Keratinocyte (primary cell): ENCODE data around the gene CDC34. TPM values are rescaled to one million over a fixed set of nuclear protein-coding genes. Genes with fewer than 3 reads are reported as not detected.

Source experiments
- DNase-seq: peaks from one replicate; pipeline ENCODE4 v3.0.0-alpha.2; 2011; ENCODE audit warnings: low read depth, missing footprints, low spot score
- FAIRE-seq: peaks from 2 replicates; lab custom pipeline; 2011; peaks lifted over from hg19 to GRCh38; lab: Jason Lieb, UNC
- H2AFZ ChIP-seq: 2 replicates; pipeline ENCODE4 v1.6.0; 2012; ENCODE audit warnings: low read length, control low read depth, inconsistent platforms; ENCODE audit not compliant: control insufficient read depth
- H3K27ac ChIP-seq: 2 replicates; pipeline ENCODE4 v1.5.1; 2011; ENCODE audit warnings: low read length; ENCODE audit not compliant: control insufficient read depth, insufficient read depth
- H3K27me3 ChIP-seq: 3 replicates; pipeline ENCODE4 v1.6.0; 2011; ENCODE audit warnings: low read length; ENCODE audit not compliant: control insufficient read depth, insufficient read depth; ENCODE audit errors: extremely low read depth
- H3K36me3 ChIP-seq, 2 experiments: 2 replicates in 1 of 2; 3 replicates in 1 of 2; pipeline ENCODE4 v1.5.1; 2011; ENCODE audit warnings: low read length in 2 of 2, mild to moderate bottlenecking in 1 of 2; ENCODE audit not compliant: control insufficient read depth in 2 of 2, insufficient read depth in 2 of 2; ENCODE audit errors: extremely low read depth in 1 of 2
- H3K4me1 ChIP-seq: 3 replicates; pipeline ENCODE4 v1.5.1; 2011; ENCODE audit warnings: low read length; ENCODE audit not compliant: control insufficient read depth, insufficient read depth; ENCODE audit errors: extremely low read depth
- H3K4me2 ChIP-seq: 3 replicates; pipeline ENCODE4 v1.6.0; 2011; ENCODE audit warnings: low read depth, low read length; ENCODE audit not compliant: control insufficient read depth, insufficient read depth; ENCODE audit errors: extremely low read depth
- H3K4me3 ChIP-seq, 3 experiments: fragments of 200-600 bp in 1 of 3; sonication (generic) in 1 of 3; 2 replicates in 2 of 3; 3 replicates in 1 of 3; pipeline ENCODE4 v1.5.1; 2011 to 2016; ENCODE audit warnings: low read length in 3 of 3, mild to moderate bottlenecking in 3 of 3, control low read depth in 2 of 3, inconsistent platforms in 1 of 3, low read depth in 1 of 3, mixed read lengths in 1 of 3, mixed run types in 1 of 3, moderate library complexity in 1 of 3; ENCODE audit not compliant: control insufficient read depth in 2 of 3, insufficient read depth in 2 of 3; ENCODE audit errors: extremely low read depth in 1 of 3
- H3K79me2 ChIP-seq: 2 replicates; pipeline ENCODE4 v1.6.0; 2012; ENCODE audit warnings: low read length; ENCODE audit not compliant: control insufficient read depth, insufficient read depth
- H3K9ac ChIP-seq: 3 replicates; pipeline ENCODE4 v1.6.0; 2011; ENCODE audit warnings: low read length; ENCODE audit not compliant: control insufficient read depth, insufficient read depth; ENCODE audit errors: extremely low read depth
- H3K9me1 ChIP-seq: 3 replicates; pipeline ENCODE4 v1.6.0; 2011; ENCODE audit warnings: low read length; ENCODE audit not compliant: control insufficient read depth, insufficient read depth; ENCODE audit errors: extremely low read depth
- H3K9me3 ChIP-seq: 2 replicates; pipeline ENCODE4 v1.5.1; 2012; ENCODE audit warnings: low read depth, low read length; ENCODE audit not compliant: control insufficient read depth
- H4K20me1 ChIP-seq: 3 replicates; pipeline ENCODE4 v1.6.0; 2011; ENCODE audit warnings: low read length; ENCODE audit not compliant: control insufficient read depth, insufficient read depth; ENCODE audit errors: extremely low read depth
- CTCF ChIP-seq, 3 experiments: IDR thresholded peaks in 1 of 3; conservative IDR thresholded peaks in 1 of 3; optimal IDR thresholded peaks in 1 of 3; 2 replicates in 2 of 3; 3 replicates in 1 of 3; pipeline versions ENCODE3 to v1.5.1; 2011; ENCODE audit warnings: low read length in 3 of 3, mild to moderate bottlenecking in 3 of 3, moderate library complexity in 2 of 3, control low read depth in 1 of 3, inconsistent platforms in 1 of 3; ENCODE audit not compliant: insufficient read depth in 2 of 3; ENCODE audit errors: extremely low read depth in 1 of 3
- EZH2 ChIP-seq: IDR thresholded peaks from one replicate; pipeline ENCODE4 v1.6.1; 2012; ENCODE audit warnings: inconsistent platforms, mild to moderate bottlenecking, low read length, moderate library complexity
- dilution Hi-C: fragments of 300-500 bp; cut with MboI; formaldehyde crosslinking; loops from one replicate; pipeline ENCODE4 v1.7.0; 2020; ENCODE audit warnings: low sequenced_read_pairs; ENCODE audit not compliant: extremely low pct_ligation_motif_present
- polyA plus RNA-seq, 5 experiments: library from polyadenylated mRNA; depleted of rRNA in 3 of 5; stranded (reverse) in 3 of 5; stranded (forward) in 1 of 5; unstranded in 1 of 5; fragments of >200 nt; gene quantifications; 1 replicate in 1 of 5; 2 replicates in 3 of 5; 3 replicates in 1 of 5; pipeline versions ENCODE4 v1.2.1 to v1.2.3, GENCODE V29; 2011 to 2012; ENCODE audit warnings: missing spikeins in 2 of 5, low read depth in 1 of 5, low replicate concordance in 1 of 5

CDC34 gene
- polyA plus RNA-seq, 1 donor (not counting 4 experiments of a cell fraction or from before 2014, with no cell fraction given), result 47.5 TPM

DNA sequence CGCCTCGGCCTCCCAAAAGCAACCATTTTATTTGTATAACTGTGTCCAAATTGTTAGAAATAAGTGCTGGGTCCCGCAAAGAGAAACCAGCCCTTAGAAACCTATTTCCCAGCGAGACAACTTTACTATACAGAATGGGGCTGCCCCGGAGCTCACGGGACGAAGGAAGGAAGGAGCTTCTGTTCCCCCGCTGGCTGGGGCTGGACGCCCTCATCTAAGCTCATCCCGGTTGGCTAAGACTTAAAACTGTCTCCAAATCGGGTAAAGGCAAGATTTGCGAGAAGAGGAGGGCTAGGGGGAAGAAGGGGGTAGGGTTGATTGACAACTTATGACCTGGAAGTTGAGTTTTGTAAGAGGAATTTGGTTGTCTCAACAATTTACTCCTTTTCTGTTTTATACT lies 28.6 kb downstream of the CDC34 start:
- no peaks in the 10 kb centered on the region for H3K27me3 ChIP-seq
- no peaks in the 10 kb centered on the region for H3K9me3 ChIP-seq
- H2AFZ ChIP-seq, result no peak overlapping the region
- no peaks in the 10 kb centered on the region for H3K36me3 ChIP-seq
- dilution Hi-C loops, result no loop called here
- no peaks in the 10 kb centered on the region for H3K9me1 ChIP-seq
- no peaks in the 10 kb centered on the region for H3K4me1 ChIP-seq
- no peak for FAIRE-seq
- H3K9ac ChIP-seq, result no peak overlapping the region
- no peaks in the 10 kb centered on the region for H4K20me1 ChIP-seq
- H3K4me3 ChIP-seq, result no peak overlapping the region
- TF ChIP-seq EZH2 (no peak), CTCF (optimal IDR thresholded peaks at IDR 0.05 in 1 of 3, IDR thresholded peaks at IDR 0.05 in 1 of 3, conservative IDR thresholded peaks at IDR 0.05 in 1 of 3; ENCODE audit: extremely low read depth in 1 of 3, insufficient read depth in 2 of 3, low read length in 3 of 3) (no peak)
- H3K4me2 ChIP-seq, result no peak overlapping the region
- no peak for DNase-seq
- H3K79me2 ChIP-seq, result no peaks in the 10 kb centered on the region
- H3K27ac ChIP-seq, result no peak overlapping the region

GRCh38 chr19:566403-566802 lies 34.8 kb downstream of the CDC34 start:
- no peaks in the 10 kb centered on the region for H4K20me1 ChIP-seq
- DNase-seq, result no peak
- H3K9me3 ChIP-seq, result no peaks in the 10 kb centered on the region
- TF ChIP-seq EZH2 (no peak), CTCF (optimal IDR thresholded peaks at IDR 0.05 in 1 of 3, IDR thresholded peaks at IDR 0.05 in 1 of 3, conservative IDR thresholded peaks at IDR 0.05 in 1 of 3; ENCODE audit: extremely low read depth in 1 of 3, insufficient read depth in 2 of 3, low read length in 3 of 3) (no peak)
- H3K27ac ChIP-seq, result no peak overlapping the region
- dilution Hi-C loops, result no loop called here
- H3K27me3 ChIP-seq, result no peaks in the 10 kb centered on the region
- H3K79me2 ChIP-seq, result no peaks in the 10 kb centered on the region
- peak overlapping the region; percentile 49 for H2AFZ ChIP-seq
- peak overlapping the region in 1 of 3 experiments; percentile 32 for H3K4me3 ChIP-seq
- FAIRE-seq, result peak; percentile 52
- no peaks in the 10 kb centered on the region for H3K36me3 ChIP-seq
- H3K4me1 ChIP-seq, result peaks cover 12% of the 10 kb centered on the region
- H3K4me2 ChIP-seq, result peak overlapping the region; percentile 81
- H3K9me1 ChIP-seq, result no peaks in the 10 kb centered on the region
- H3K9ac ChIP-seq, result peak overlapping the region; percentile 37
